KMS-11 (cell line): Measurements from ENCODE around the gene PGBD5.

Source experiments
- H2AFZ ChIP-seq: fragments of 200-600 bp; sonication (generic); 2 replicates; pipeline ENCODE4 v1.6.1; 2016; ENCODE audit warnings: antibody characterized with exemption, mixed run types, low read depth
- H3K27ac ChIP-seq: fragments of 200-600 bp; sonication (generic); 2 replicates; pipeline ENCODE4 v1.6.1; 2016; ENCODE audit warnings: mild to moderate bottlenecking, mixed run types
- H3K27me3 ChIP-seq: fragments of 200-600 bp; sonication (generic); 2 replicates; pipeline ENCODE4 v1.6.1; 2017; ENCODE audit warnings: mild to moderate bottlenecking, low read depth, mixed run types, moderate library complexity; ENCODE audit not compliant: insufficient read depth
- H3K36me3 ChIP-seq: fragments of 200-600 bp; sonication (generic); 2 replicates; pipeline ENCODE4 v1.6.1; 2017; ENCODE audit warnings: mild to moderate bottlenecking, mixed run types; ENCODE audit not compliant: insufficient read depth
- H3K4me1 ChIP-seq: fragments of 200-600 bp; sonication (generic); 2 replicates; pipeline ENCODE4 v1.6.1; 2016; ENCODE audit warnings: mild to moderate bottlenecking, low read depth, mixed run types; ENCODE audit not compliant: poor library complexity, severe bottlenecking
- H3K4me2 ChIP-seq: fragments of 200-600 bp; sonication (generic); 2 replicates; pipeline ENCODE4 v1.7.0; 2016; ENCODE audit warnings: mild to moderate bottlenecking, mixed run types
- H3K4me3 ChIP-seq: fragments of 200-600 bp; sonication (generic); IDR thresholded peaks from 2 replicates; pipeline ENCODE4 v1.6.1; 2017; ENCODE audit warnings: low read depth, low read length, mixed read lengths; ENCODE audit not compliant: insufficient read depth
- H3K79me2 ChIP-seq: fragments of 200-600 bp; sonication (generic); 2 replicates; pipeline ENCODE4 v1.6.1; 2016; ENCODE audit warnings: low read depth, mixed run types; ENCODE audit not compliant: insufficient read depth
- H3K9ac ChIP-seq: fragments of 200-600 bp; sonication (generic); 2 replicates; pipeline ENCODE4 v1.6.1; 2016; ENCODE audit warnings: mild to moderate bottlenecking, mixed run types
- H4K20me1 ChIP-seq: fragments of 200-600 bp; sonication (generic); 2 replicates; pipeline ENCODE4 v1.6.1; 2016; ENCODE audit warnings: mild to moderate bottlenecking, mixed run types; ENCODE audit not compliant: insufficient read depth
- CTCF ChIP-seq: fragments of 200-600 bp; sonication (generic); conservative IDR thresholded peaks from 2 replicates; pipeline ENCODE4 v1.6.1; 2017; ENCODE audit warnings: low read depth, mild to moderate bottlenecking, antibody characterized with exemption, low read length, moderate library complexity, mixed read lengths

The PGBD5 gene

GRCh38 chr1:230282157-230282556, 144.0 kb downstream of the PGBD5 start:
- Histone ChIP-seq H3K4me3 (no peak overlapping the region), H3K27me3 (no peaks in the 10 kb centered on the region), H3K4me1 (no peaks in the 10 kb centered on the region), H3K27ac (no peak overlapping the region), H3K9ac (no peak overlapping the region), H2AFZ (no peak overlapping the region), H4K20me1 (no peaks in the 10 kb centered on the region), H3K36me3 (no peaks in the 10 kb centered on the region; the same call in 1 of the 2 replicates), H3K4me2 (no peak overlapping the region), H3K79me2 (no peaks in the 10 kb centered on the region)
- TF ChIP-seq CTCF = no peak

- no peak overlapping the region for H3K27ac ChIP-seq
- no peak for TF ChIP-seq CTCF
- H3K36me3 ChIP-seq = no peaks in the 10 kb centered on the region; the same call in 1 of the 2 replicates
- no peaks in the 10 kb centered on the region for H4K20me1 ChIP-seq
- H3K27me3 ChIP-seq = no peaks in the 10 kb centered on the region
- H3K4me1 ChIP-seq = no peaks in the 10 kb centered on the region
- no peak overlapping the region for H2AFZ ChIP-seq
- H3K4me2 ChIP-seq = no peak overlapping the region
- H3K9ac ChIP-seq = no peak overlapping the region
- no peak overlapping the region for H3K4me3 ChIP-seq
- H3K79me2 ChIP-seq = no peaks in the 10 kb centered on the region
These were observed 144.6 kb downstream of the PGBD5 start for GRCh38 chr1:230281556-230281955.

- no peak overlapping the region for H3K27ac ChIP-seq
- no peaks in the 10 kb centered on the region for H3K27me3 ChIP-seq
- no peak overlapping the region for H3K4me3 ChIP-seq
- no peak for TF ChIP-seq CTCF
- no peak overlapping the region for H3K4me2 ChIP-seq
- no peaks in the 10 kb centered on the region for H3K79me2 ChIP-seq
- no peaks in the 10 kb centered on the region for H4K20me1 ChIP-seq
- no peaks in the 10 kb centered on the region; the same call in 1 of the 2 replicates for H3K36me3 ChIP-seq
- H2AFZ ChIP-seq = no peak overlapping the region
- no peaks in the 10 kb centered on the region for H3K4me1 ChIP-seq
- no peak overlapping the region for H3K9ac ChIP-seq
These were observed 145.2 kb downstream of the PGBD5 start for GRCh38 chr1:230280906-230281413.

GRCh38 chr1:230280054-230280795, 145.9 kb downstream of the PGBD5 start:
- Histone ChIP-seq H2AFZ (no peak overlapping the region), H3K79me2 (no peaks in the 10 kb centered on the region), H3K27me3 (no peaks in the 10 kb centered on the region), H4K20me1 (no peaks in the 10 kb centered on the region), H3K4me1 (no peaks in the 10 kb centered on the region), H3K27ac (no peak overlapping the region), H3K4me3 (no peak overlapping the region), H3K36me3 (no peaks in the 10 kb centered on the region; the same call in 1 of the 2 replicates), H3K4me2 (no peak overlapping the region), H3K9ac (no peak overlapping the region)
- no peak for TF ChIP-seq CTCF
